T-cell (primary cell): ENCODE data around the gene IFIH1. TPM values are rescaled to one million over a fixed set of nuclear protein-coding genes. Genes with fewer than 3 reads are reported as not detected.
A peak's percentile ranks its signal among the peaks of the same experiment; 100 is the strongest.

Experiments used
- ATAC-seq, 4 experiments: fragments of 200-7000 bp in 3 of 4; fragments of 150-1000 bp in 1 of 4; cut with Tn5 transposase; replicated peaks in 1 of 4; 1 replicate in 3 of 4; 2 replicates in 1 of 4; pipeline ENCODE4 v1.10.0; 2021; ENCODE audit warnings: moderate library complexity in 3 of 4, mild to moderate bottlenecking in 2 of 4, moderate number of reproducible peaks in 1 of 4
- CTCF ChIA-PET, 2 donors: fragments of 300-600 bp; sonication (Branson Sonifier 250); formaldehyde crosslinking; loops; one replicate each; lab custom pipeline; 2022; ENCODE audit warnings: antibody characterized with exemption in 2 of 2; lab: Charles Lee
- POLR2A ChIA-PET, 2 donors: fragments of 300-600 bp; sonication (Branson Sonifier 250); formaldehyde crosslinking; loops; one replicate each; lab custom pipeline; 2022; ENCODE audit warnings: antibody characterized with exemption in 2 of 2; lab: Charles Lee
- DNase-seq, 35 experiments: peaks; one replicate each; pipeline versions ENCODE4 v3.0.0 to v3.0.0-alpha.2; 2013 to 2023
- H3K27ac ChIP-seq: one replicate; pipeline ENCODE4 v1.5.1; 2013; ENCODE audit warnings: low read length
- H3K27me3 ChIP-seq, 2 experiments: replicated peaks in 1 of 2; 1 replicate in 1 of 2; 2 replicates in 1 of 2; pipeline versions ENCODE4 v1.6.1 to v1.7.0; 2013; ENCODE audit warnings: low read length in 1 of 2, mixed read lengths in 1 of 2; ENCODE audit not compliant: control insufficient read depth in 2 of 2, insufficient read depth in 2 of 2; ENCODE audit errors: extremely low read depth in 1 of 2
- H3K36me3 ChIP-seq, 2 donors: 1 replicate in 1 of 2; 2 replicates in 1 of 2; pipeline versions ENCODE4 v1.6.1 to v1.7.0; 2013; ENCODE audit warnings: low read length in 1 of 2; ENCODE audit not compliant: control insufficient read depth in 2 of 2, insufficient read depth in 1 of 2; ENCODE audit errors: extremely low read depth in 1 of 2
- H3K4me1 ChIP-seq, 2 experiments: 1 replicate in 1 of 2; 2 replicates in 1 of 2; pipeline versions ENCODE4 v1.6.1 to v1.7.0; 2013; ENCODE audit warnings: low read length in 2 of 2, mixed read lengths in 1 of 2; ENCODE audit not compliant: insufficient read depth in 2 of 2, control insufficient read depth in 1 of 2; ENCODE audit errors: extremely low read depth in 1 of 2
- H3K4me3 ChIP-seq, 2 donors: 1 replicate in 1 of 2; 2 replicates in 1 of 2; pipeline versions ENCODE4 v1.5.1 to v1.7.0; 2013; ENCODE audit warnings: mild to moderate bottlenecking in 2 of 2, low read length in 1 of 2, moderate library complexity in 1 of 2; ENCODE audit not compliant: control insufficient read depth in 1 of 2; ENCODE audit errors: extremely low read depth in 1 of 2
- H3K9me3 ChIP-seq: 2 replicates; pipeline ENCODE4 v1.7.0; 2013
- H3K27ac Mint-ChIP-seq, 2 donors: one replicate each; pipeline ENCODE4 v1.8.0; 2020 to 2021; ENCODE audit warnings: mild to moderate bottlenecking in 2 of 2, mixed read lengths in 2 of 2
- H3K27me3 Mint-ChIP-seq, 2 donors: one replicate each; pipeline ENCODE4 v1.8.0; 2021 to 2022; ENCODE audit warnings: mixed read lengths in 2 of 2
- H3K36me3 Mint-ChIP-seq: one replicate; pipeline ENCODE4 v1.8.0; 2021; ENCODE audit warnings: mixed read lengths
- H3K4me1 Mint-ChIP-seq, 3 donors: one replicate each; pipeline ENCODE4 v1.8.0; 2020 to 2022; ENCODE audit warnings: mixed read lengths in 3 of 3, mild to moderate bottlenecking in 1 of 3
- H3K4me3 Mint-ChIP-seq, 3 donors: one replicate each; pipeline ENCODE4 v1.8.0; 2020 to 2022; ENCODE audit warnings: mild to moderate bottlenecking in 3 of 3, mixed read lengths in 3 of 3, moderate library complexity in 3 of 3
- H3K9me3 Mint-ChIP-seq, 3 donors: one replicate each; pipeline ENCODE4 v1.8.0; 2020 to 2022; ENCODE audit warnings: mixed read lengths in 3 of 3
- WGBS: methylation state at CpG from one replicate; pipeline ENCODE4 v1.1.5; 2013; ENCODE audit warnings: missing lambda C conversion rate; ENCODE audit not compliant: insufficient coverage; 5-methylcytosine and 5-hydroxymethylcytosine counted together
- total RNA-seq, 35 experiments: library from RNA in 6 of 35; stranded (reverse) in 6 of 35; fragments of 120-200 nt in 1 of 35; gene quantifications; one replicate each; pipeline versions ENCODE4 v1.2.1 to v1.2.4 and lab custom pipeline; 2013 to 2026

Gene IFIH1
- total RNA-seq, 5 donors from 2014 or later (not counting 1 experiment from before 2014, with no cell fraction given): 25.1 to 34.1 (median 29.2) TPM

GRCh38 chr2:162232671-162233070 is 85.8 kb downstream of the IFIH1 start:
- Histone ChIP-seq H3K27me3 (no peaks in the 10 kb centered on the region), H3K4me1 (no peaks in the 10 kb centered on the region), H3K27ac (no peak overlapping the region), H3K4me3 (no peak overlapping the region), H3K36me3 (no peaks in the 10 kb centered on the region), H3K9me3 (no peaks in the 10 kb centered on the region)
- H3K27me3 Mint-ChIP-seq: peaks cover 10 to 16% of the 10 kb centered on the region in 2 donors
- no peak overlapping the region for H3K4me3 Mint-ChIP-seq
- no peaks in the 10 kb centered on the region for H3K4me1 Mint-ChIP-seq
- ChIA-PET CTCF (interaction anchor here in 1 of 2 donors (1.0 kb wide), 1 partner anchor 11 kb away, joined by 3 read pairs; no protein-coding TSS in a partner anchor), POLR2A (no interaction called here)
- no peak overlapping the region for H3K27ac Mint-ChIP-seq
- H3K36me3 Mint-ChIP-seq: no peaks in the 10 kb centered on the region
- DNase-seq: no peak
- no peak for ATAC-seq
- WGBS: 43% methylated on average over 1 of the region's 2 CpGs
- H3K9me3 Mint-ChIP-seq: no peaks in the 10 kb centered on the region

GRCh38 chr2:162232027-162232426 is 86.5 kb downstream of the IFIH1 start:
- Histone ChIP-seq H3K36me3 (no peaks in the 10 kb centered on the region), H3K4me3 (no peak overlapping the region), H3K27me3 (no peaks in the 10 kb centered on the region), H3K27ac (no peak overlapping the region), H3K4me1 (no peaks in the 10 kb centered on the region), H3K9me3 (no peaks in the 10 kb centered on the region)
- no CpG with 5 or more reads among the region's 2 CpGs for WGBS
- DNase-seq (no peak), ATAC-seq (no peak)
- ChIA-PET CTCF (interaction anchor here (0.5 to 1.0 kb wide), 2 partner anchors 10 to 22 kb away, joined by 3 read pairs; no protein-coding TSS in a partner anchor), POLR2A (no interaction called here)
- Mint-ChIP-seq H3K36me3 (no peaks in the 10 kb centered on the region), H3K9me3 (no peaks in the 10 kb centered on the region), H3K4me3 (no peak overlapping the region), H3K27ac (no peak overlapping the region), H3K4me1 (no peaks in the 10 kb centered on the region), H3K27me3 (peaks cover 10 to 18% of the 10 kb centered on the region in 2 donors)

GRCh38 chr2:162230761-162231160 is 87.7 kb downstream of the IFIH1 start:
- ChIA-PET POLR2A (no interaction called here), CTCF (interaction anchor here (1.8 to 3.0 kb wide), 2 partner anchors 10 kb away, joined by 7 to 14 read pairs; no protein-coding TSS in a partner anchor)
- H3K9me3 ChIP-seq: no peaks in the 10 kb centered on the region
- H3K27me3 Mint-ChIP-seq: peaks cover 7 to 14% of the 10 kb centered on the region in 2 donors
- no CpG with 5 or more reads among the region's 1 CpG for WGBS
- no peak overlapping the region for H3K4me3 ChIP-seq
- H3K36me3 Mint-ChIP-seq: no peaks in the 10 kb centered on the region
- H3K4me1 ChIP-seq: no peaks in the 10 kb centered on the region
- no peaks in the 10 kb centered on the region for H3K27me3 ChIP-seq
- H3K36me3 ChIP-seq: no peaks in the 10 kb centered on the region
- ATAC-seq (no peak), DNase-seq (no peak)
- H3K9me3 Mint-ChIP-seq: no peaks in the 10 kb centered on the region
- H3K27ac Mint-ChIP-seq: no peak overlapping the region
- H3K27ac ChIP-seq: no peak overlapping the region
- no peaks in the 10 kb centered on the region for H3K4me1 Mint-ChIP-seq
- no peak overlapping the region for H3K4me3 Mint-ChIP-seq

- H3K4me1 Mint-ChIP-seq: no peaks in the 10 kb centered on the region
- POLR2A ChIA-PET: no interaction called here
- H3K27ac Mint-ChIP-seq: no peak overlapping the region
- ATAC-seq: no peak
- H3K4me3 Mint-ChIP-seq: no peak overlapping the region
- no peak overlapping the region for H3K27ac ChIP-seq
- H3K36me3 Mint-ChIP-seq: no peaks in the 10 kb centered on the region
- H3K27me3 Mint-ChIP-seq: peaks cover 4 to 13% of the 10 kb centered on the region in 2 donors
- CTCF ChIA-PET: no interaction called here
- H3K36me3 ChIP-seq: no peaks in the 10 kb centered on the region
- no peak overlapping the region for H3K4me3 ChIP-seq
- no peaks in the 10 kb centered on the region for H3K27me3 ChIP-seq
- H3K9me3 ChIP-seq: no peaks in the 10 kb centered on the region
- DNase-seq: no peak
- H3K4me1 ChIP-seq: no peaks in the 10 kb centered on the region
- H3K9me3 Mint-ChIP-seq: no peaks in the 10 kb centered on the region
Observed at GRCh38 chr2:162226836-162227235, 91.6 kb downstream of the IFIH1 start.

GRCh38 chr2:162221064-162221463 is 97.4 kb downstream of the IFIH1 start:
- CTCF ChIA-PET: interaction anchor here (0.6 to 8.0 kb wide), 13 partner anchors 9 to 692 kb away, joined by 3 to 121 read pairs (median 4); no protein-coding TSS in a partner anchor
- no peak overlapping the region for H3K4me3 Mint-ChIP-seq

GRCh38 chr2:162220368-162220767 is 98.1 kb downstream of the IFIH1 start:
- H3K36me3 ChIP-seq: no peaks in the 10 kb centered on the region
- no peak for ATAC-seq
- no peak overlapping the region for H3K27ac ChIP-seq
- no peaks in the 10 kb centered on the region for H3K9me3 ChIP-seq
- H3K36me3 Mint-ChIP-seq: no peaks in the 10 kb centered on the region
- H3K4me3 ChIP-seq: no peak overlapping the region
- WGBS: no CpG with 5 or more reads among the region's 1 CpG
- peaks cover 0 to 5% of the 10 kb centered on the region in 2 experiments for H3K27me3 ChIP-seq
- H3K9me3 Mint-ChIP-seq: no peaks in the 10 kb centered on the region
- H3K27me3 Mint-ChIP-seq: peaks cover 26 to 35% of the 10 kb centered on the region in 2 donors
- POLR2A ChIA-PET: interaction anchor here in 1 of 2 donors (0.6 kb wide), 1 partner anchor 53 kb away, joined by 4 read pairs; no protein-coding TSS in a partner anchor
- no peak overlapping the region for H3K4me3 Mint-ChIP-seq
- no peak overlapping the region for H3K27ac Mint-ChIP-seq
- DNase-seq: peak in 1 of 35 experiments; percentile 1
- H3K4me1 Mint-ChIP-seq: no peaks in the 10 kb centered on the region
- CTCF ChIA-PET: interaction anchor here (0.6 to 8.0 kb wide), 16 partner anchors 9 to 1107 kb away, joined by 3 to 121 read pairs (median 3); no protein-coding TSS in a partner anchor
- H3K4me1 ChIP-seq: peaks cover 0 to 3% of the 10 kb centered on the region in 2 experiments

More at GRCh38 chr2:162221064-162221463, 97.4 kb downstream of the IFIH1 start:
- WGBS: 38% methylated on average over 9 of the region's 11 CpGs
- Histone ChIP-seq H3K27me3 (peaks cover 0 to 5% of the 10 kb centered on the region in 2 experiments), H3K9me3 (no peaks in the 10 kb centered on the region), H3K4me3 (no peak overlapping the region), H3K27ac (no peak overlapping the region), H3K4me1 (peaks cover 0 to 3% of the 10 kb centered on the region in 2 experiments), H3K36me3 (no peaks in the 10 kb centered on the region)
- DNase-seq: peak in 28 of 35 experiments; percentile 3 to 60 (median 36)
- Mint-ChIP-seq H3K9me3 (no peaks in the 10 kb centered on the region), H3K27me3 (peaks cover 23 to 31% of the 10 kb centered on the region in 2 donors), H3K4me1 (no peaks in the 10 kb centered on the region), H3K36me3 (no peaks in the 10 kb centered on the region), H3K27ac (no peak overlapping the region)
- peak in 3 of 4 experiments; percentile 55 to 61 (median 58) for ATAC-seq
- POLR2A ChIA-PET: no interaction called here
